GM19455 (cell line): ENCODE measurements around the gene TEAD2.
"Not testable (repeated sequence)": the region's sequence is repeated elsewhere in the genome, so short reads cannot be mapped to it uniquely, and the experiment has no call there.

Source experiments
- ATAC-seq: cut with Tn5 transposase; IDR thresholded peaks from one replicate; pipeline ENCODE4 v1.9.1; 2021; ENCODE audit not compliant: unreplicated experiment

The TEAD2 gene

DNA sequence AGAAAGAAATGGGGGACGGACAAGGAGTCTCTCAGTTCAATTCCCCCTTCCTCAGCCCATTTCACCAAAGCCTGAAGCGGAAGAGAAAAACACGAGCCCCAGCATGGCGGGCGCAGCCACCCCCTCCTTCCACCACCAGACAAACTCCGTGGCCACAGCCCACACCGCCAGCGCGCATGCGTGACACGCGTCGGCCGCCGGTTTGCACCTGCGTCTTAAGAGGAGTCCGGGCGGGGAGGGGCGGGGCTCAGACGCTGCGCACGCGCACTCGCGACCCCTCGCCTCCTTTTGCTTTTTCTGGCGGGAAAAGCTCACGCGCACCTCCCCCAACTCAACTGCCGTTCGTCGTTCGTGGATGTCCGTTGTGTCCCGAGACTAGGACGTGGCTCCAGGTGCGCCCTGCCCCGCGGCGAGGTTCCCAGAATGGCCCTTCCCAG is 25.7 kb upstream of the TEAD2 start, which contains the start of gene KASH5:
KASH5 (plus strand) TSS at position 314 of the 437 bp plus-strand sequence. CDS start 2,635 bp downstream, outside the sequence.
- ATAC-seq: no peak

DNA sequence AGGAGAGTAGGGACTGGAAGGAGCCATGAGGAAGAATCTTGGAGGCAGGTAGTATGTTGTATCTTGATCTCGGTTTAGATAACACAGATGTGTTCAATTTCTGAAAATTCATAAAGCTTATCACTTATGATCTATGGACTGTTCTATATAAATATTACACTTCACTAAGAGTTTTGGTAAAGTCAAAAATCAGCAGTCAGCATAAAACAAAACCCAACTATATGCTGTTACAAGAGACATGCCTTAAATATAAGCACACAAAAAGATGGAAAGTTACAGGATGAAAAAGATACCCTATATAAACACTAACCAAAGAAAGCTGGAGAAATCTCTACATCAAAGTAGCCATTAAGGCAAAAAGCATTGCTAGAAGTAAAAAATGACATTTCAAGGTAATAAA is 21.4 kb upstream of the TEAD2 start:
- no peak for ATAC-seq

DNA sequence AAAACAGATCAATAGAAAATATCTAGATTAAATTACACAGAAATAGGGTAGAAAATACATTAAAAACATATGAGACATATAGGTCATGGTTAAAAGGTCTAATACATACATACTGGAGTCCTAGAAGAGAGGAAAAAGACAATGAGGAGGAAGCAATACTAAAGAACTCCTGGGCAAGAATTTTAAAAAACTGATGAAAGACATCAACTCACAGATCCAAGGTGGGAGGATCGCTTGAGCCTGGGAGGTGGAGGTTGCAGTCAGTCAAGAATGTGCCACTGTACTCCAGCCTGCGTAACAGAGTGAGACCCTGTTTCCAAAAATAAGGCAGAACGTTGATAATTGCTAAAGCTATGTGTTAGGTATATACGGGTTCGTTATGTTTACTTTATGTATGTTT is 20.4 kb upstream of the TEAD2 start:
- no peak for ATAC-seq

DNA sequence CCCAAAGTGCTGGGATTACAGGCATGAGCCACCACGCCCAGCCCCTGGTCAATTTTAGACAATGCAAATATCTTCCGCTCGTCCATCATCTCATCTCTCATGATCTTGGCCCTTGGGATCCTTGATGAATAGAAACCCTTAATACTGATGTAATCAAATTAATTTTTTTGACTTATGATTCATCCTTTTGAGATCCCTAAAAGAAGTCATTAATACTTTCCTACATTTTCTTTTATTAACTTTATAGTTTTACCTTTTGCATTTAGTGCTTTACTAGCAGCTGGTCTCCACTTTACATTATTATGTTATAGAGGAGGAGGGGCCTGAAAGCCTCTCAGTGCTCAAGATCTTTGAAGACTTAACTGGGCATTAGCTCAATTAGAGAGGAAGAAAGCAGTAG is 18.2 kb upstream of the TEAD2 start:
- no peak for ATAC-seq

DNA sequence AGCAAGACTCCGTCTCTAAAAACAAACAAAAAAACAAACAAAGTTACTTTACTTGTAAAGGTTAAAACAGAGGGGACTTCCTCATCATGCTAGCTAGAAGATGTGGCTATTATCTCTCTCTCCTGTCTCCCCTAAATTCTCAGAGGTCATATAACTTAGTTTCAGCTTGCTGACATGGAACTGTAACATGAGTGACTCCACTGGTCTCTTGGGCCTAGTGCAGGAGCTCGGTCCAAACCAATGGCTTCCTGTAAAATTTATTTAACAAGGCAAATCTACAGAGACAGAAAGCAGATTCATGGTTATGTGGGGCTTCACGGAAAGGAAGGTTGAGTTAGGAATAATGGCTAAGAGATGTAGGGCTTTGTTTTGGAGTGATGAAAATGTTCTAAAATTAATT is 16.3 kb upstream of the TEAD2 start:
- ATAC-seq: no peak

DNA sequence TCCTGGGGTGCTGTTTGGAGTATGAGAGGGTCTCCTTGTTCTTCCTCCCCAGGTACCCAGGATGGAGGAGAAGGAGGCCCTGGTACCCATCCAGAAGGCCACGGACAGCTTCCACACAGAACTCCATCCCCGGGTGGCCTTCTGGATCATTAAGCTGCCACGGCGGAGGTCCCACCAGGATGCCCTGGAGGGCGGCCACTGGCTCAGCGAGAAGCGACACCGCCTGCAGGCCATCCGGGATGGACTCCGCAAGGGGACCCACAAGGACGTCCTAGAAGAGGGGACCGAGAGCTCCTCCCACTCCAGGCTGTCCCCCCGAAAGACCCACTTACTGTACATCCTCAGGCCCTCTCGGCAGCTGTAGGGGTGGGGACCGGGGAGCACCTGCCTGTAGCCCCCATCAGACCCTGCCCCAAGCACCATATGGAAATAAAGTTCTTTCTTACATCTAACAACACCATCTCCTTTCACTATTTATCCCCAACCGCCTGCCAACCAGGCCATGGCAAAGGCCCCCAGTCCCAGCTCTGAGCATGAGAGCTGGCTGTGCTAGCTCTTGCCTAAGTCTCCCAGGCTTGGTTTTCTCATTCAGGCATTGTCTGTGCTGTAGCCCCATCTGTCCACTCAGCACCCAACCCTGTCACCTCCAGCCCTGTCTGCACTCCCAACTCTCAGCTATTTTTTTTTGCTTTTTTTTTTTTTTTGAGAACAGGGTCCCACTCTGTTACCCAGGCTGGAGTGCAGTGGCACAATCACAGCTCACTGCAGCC is 12.6 kb upstream of the TEAD2 start:
- ATAC-seq: no peak

DNA sequence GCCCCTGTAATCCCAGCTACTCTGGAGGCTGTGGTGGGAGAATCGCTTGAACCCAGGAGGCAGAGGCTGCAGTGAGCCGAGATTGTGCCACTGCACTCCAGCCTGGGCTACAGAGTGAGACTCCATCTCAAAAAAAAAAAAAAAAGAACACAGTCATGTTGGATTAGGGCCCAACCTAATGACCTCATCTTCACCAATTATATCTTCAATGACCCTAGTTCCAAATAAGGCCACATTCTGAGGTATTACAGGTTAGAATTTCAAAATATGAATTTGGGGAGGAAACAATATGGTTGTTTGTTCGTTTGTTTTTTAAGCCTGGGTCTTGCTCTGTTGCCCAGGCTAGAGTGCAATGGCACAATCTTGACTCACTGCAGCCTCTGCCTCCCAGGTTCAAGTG is 11.0 kb upstream of the TEAD2 start:
- ATAC-seq: not testable (repeated sequence)

DNA sequence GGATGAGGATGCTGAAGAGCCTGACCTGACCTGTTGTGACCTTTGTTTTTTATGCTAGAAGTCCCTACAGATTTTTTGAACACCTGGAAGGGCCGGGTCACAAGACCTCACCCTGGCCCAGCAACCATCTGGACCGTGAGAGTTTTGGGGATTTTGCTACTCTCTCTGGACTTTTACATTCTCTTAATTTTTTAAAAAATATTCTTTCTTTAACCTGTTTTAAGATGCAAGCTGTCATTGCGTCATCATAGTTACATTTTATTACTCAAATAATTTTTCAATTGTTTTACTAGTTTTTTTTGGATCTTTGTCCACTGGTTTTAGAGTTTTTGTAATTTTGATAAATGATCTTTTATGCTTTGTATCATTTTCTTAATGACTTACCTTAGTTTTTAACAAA is 9.0 kb upstream of the TEAD2 start:
- no peak for ATAC-seq

DNA sequence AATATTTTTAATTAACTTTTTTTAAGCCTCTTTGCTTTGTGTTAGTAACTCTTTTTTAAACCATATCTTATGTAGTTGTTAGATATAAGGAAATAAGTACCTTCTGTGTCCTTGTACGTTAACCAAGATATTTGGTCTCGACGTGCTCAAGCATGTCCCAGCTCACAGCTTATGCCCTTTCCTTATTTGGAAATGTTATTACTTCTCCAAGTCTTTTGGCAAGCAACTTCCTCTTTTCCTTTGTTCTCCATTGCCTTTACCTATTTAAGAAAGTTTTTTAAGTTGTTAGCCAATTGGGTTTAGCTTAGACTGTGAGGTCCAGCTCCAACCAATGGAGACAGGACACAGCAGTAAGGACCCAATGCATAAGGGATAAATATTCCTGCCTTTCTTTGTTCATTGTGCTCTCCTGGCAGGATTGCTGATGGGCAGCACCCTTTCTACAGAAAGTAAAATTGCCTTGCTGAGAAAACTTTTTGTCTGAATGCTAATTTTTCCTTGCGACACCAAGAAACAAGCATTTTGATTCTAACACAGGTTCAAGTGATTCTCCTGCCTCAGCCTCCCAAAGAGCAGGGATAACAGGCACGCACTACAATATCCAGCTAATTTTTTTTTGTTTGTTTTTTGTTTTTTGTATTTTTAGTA is 6.6 kb upstream of the TEAD2 start:
- ATAC-seq: no peak

DNA sequence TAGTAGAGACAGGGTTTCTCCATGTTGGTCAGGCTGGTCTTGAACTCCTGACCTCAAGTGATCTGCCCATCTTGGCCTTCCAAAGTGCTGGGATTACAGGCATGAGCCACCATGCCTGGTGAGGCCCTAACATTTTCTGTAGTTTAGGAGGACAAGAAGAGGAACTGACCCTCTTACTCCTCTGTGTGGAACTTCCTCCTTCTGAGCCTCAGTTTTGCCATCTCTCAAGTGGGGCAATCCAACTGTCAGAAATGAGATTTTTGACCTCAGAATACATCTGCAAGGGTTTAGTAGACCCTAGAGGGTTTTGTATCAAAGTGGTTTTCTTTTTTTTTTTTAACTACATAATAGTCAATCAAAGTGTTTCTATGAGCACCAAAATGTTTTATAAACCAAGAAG is 3.9 kb upstream of the TEAD2 start:
- ATAC-seq: no peak

DNA sequence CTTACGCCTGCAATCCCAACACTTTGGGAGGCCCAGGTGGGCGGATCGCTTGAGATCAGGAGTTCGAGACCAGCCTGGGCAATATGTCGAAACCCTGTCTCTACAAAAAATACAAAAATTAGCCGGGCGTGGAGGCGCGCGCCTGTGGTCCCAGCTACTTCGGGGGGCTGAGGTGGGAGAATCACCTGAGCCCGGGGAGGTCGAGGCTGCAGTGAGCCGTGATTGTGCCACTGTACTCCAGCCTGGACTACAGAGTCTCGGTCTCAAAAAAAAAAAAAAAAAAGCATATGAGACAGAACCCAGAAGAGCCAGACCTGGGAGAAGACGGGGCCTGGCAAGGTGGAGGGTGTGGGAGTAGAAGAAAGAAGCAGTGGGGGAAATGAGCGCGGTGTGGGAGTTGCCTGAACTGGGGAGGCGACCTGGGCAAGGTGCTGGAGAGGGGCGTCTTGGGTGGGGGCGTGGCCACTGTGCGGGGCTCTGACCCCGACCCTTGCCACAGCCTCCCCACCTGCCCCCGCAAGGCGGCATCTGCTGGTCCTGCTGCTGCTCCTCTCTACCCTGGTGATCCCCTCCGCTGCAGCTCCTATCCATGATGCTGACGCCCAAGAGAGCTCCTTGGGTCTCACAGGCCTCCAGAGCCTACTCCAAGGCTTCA is 2.0 kb upstream of the TEAD2 start:
- no peak for ATAC-seq

DNA sequence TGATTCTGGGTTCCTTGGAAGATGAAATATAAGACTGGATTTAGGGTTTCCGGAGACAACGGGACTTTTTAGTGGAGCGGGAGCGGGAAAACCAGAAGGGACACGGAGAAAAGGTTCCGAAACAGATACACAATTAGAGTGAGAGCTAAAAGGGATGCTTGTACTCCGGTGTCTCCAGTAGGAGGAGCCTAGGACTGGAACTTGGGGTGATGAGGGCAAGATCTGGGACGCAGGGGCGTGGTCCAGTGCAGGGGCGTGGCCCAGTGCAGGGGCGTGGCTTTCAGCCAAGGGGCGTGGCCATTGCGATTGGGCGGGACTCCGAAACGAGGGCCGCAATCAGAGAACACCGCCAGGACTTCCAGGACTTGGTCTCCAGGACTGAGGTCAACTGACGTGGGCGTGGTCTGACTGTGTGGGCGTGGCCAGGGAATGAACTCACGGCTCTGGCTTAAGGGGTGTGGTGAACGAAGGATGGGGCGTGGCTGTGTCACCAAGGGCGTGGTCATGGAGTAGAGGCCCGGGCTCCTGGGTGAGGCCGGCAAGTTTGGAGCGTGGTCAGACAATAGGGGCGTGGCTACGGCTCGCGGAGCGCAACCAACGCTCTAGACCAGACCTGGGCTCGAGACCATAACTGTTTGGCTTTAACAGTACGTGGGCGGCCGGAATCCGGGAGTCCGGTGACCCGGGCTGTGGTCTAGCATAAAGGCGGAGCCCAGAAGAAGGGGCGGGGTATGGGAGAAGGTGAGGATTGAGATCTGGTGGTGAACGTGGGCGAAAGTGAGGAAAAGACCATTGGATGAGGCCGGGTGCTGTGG is 1.3 kb upstream of the TEAD2 start, which contains the start of gene DKKL1:
DKKL1 (plus strand) TSS at position 610 of the 815 bp plus-strand sequence; CDS start at position 732, 122 bp downstream.
- no peak for ATAC-seq

DNA sequence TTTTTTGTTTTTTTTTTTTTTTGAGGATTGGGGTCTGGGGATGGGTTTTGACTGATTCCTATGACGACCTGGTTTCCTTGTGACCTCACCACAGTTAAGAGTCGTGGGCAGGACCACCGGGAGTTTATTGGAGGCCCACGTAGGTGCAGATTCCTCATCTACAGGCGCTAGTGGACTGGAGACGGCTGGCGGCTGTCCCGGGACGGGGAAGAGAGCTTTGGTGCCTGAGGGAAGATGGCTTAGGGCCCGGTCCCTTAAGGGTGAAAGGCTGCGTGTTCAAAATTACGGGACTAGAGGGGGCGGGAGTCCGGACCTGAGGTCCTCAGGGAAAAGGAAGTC is 682 bp upstream of the TEAD2 start:
- ATAC-seq: no peak

DNA sequence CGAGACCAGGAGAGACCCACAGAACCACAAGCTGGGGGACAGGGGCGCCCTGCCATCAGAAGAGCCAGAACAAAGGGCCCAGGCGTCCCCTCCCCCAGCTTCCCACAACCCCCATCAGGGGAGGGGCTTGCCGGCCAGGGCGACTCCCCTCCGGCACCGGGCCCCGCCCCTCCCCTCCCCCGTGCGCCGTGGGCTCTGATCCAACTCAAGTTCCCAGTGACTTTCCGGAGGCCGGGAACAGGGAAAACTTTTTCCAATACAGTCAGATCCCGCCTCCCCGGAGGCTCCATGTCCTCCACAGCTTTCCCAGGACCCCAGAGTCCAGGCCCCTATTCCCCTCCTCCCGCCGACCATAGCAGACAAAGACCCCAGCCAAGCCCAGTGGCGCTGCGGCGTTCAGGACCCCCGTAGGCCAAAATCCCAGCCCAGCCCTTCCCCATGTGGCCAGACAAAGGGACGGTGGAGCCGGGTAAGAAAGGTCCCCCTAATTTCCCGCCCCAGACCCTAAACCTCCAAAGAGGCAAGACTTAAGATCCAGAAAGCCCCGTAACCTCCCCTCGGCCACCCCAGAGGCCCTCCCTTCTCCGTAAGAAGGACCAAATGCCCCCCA is 673 bp downstream of the TEAD2 start:
- ATAC-seq: no peak

DNA sequence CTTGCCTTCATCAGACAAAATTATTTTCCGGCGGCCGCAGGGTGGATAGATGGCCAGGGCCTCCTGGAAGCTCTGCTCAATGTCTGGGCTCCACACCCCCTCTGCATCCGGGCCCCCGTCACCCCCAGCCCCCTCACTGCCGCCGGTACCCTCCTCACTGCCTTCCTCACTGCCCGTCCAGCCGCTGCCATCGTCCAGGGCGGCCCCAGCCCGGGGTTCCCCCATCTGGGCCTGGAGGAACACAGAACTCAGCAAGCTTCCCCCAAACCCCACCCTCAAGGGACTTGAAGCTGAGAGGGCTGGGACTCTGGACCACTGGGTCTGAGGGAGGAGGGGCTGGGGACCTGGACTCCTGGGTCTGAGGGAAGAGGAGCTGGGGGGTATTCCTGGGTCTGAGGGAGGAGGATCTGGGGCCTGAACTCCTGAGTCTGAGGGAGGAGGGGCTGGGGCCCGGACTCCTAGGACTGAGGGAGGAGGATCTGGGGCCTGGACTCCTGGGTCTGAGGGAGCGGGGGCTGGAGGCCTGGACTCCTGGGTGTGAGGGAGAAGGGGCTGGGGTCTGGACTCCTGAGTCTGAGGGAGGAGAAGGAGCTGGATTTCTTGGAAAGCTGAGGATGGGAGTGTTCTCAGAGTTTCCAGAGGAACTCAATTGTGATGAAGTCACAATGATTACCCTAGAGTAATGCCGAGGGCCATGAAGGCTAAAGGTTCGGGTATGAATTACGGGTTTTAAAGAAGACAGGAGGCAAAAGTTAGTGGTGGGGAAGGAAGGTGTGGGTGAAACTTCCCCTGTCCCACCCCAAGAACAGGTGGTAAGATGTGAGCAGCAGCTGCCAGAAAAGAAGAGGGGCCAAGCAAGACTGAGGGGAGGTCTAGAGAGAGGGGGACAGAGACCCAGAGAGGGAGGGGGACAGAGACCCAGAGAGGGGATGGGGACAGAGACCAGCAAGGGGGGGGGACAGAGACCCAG is 2.1 kb downstream of the TEAD2 start:
- ATAC-seq: no peak

DNA sequence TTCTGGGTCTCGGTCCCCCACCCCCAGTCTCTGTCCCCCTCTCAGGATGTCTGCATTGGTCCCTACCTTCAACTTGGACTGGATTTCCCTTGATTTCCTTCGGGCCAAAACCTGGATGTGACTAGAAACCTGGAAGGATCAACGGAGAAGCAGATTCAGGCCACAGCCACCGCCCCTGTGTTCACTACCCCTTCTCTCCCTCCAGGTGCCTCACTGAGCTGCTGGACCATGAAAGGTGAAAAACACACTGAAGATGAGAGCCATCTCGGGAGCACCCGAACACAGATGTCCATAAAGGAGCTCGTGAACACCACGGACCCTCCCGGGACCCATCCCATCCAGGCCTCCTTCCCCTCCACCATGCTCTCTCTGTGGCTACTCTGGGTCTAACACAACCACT is 5.0 kb downstream of the TEAD2 start:
- ATAC-seq: no peak

DNA sequence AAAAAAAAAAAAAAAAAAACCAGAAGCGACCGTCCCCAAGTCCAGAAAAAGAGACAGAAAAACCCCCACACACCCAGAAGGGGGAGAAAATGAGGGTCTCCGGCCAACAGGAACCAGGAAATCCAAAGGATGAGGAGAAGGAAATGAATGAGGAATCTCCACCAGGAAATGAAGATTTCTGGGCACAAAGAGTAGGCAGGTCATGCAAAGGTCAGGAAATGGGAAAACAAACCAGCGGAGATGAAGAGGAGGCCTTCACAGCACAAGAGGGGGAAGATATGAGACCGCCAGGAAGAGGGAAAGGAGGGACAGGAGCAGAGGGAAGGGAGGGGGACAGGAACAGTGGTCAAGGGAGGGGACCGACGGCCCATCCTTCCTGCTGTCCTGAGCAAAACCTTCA is 5.8 kb downstream of the TEAD2 start:
- no peak for ATAC-seq

DNA sequence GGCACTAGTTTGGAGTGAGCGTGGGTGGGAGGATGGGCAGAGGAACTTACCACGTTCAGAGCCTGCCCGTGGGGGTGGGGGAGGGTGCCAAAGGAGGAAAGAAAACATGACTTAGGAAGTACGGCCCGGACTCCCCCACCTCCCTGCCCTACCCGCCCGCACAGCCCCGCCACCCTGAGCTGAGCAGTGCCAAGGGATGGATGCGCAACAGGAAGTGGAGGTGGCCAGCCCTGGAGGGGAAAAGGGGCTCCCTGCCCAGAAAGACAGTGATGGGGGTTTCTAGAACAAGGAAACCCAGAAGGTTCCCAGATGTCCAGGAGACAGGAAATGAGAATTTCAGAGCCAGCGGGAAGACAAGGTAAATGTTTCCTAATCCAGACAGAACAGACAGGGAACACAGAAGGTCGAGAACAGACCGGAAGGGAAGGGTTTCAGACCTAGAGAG is 6.3 kb downstream of the TEAD2 start:
- no peak for ATAC-seq

DNA sequence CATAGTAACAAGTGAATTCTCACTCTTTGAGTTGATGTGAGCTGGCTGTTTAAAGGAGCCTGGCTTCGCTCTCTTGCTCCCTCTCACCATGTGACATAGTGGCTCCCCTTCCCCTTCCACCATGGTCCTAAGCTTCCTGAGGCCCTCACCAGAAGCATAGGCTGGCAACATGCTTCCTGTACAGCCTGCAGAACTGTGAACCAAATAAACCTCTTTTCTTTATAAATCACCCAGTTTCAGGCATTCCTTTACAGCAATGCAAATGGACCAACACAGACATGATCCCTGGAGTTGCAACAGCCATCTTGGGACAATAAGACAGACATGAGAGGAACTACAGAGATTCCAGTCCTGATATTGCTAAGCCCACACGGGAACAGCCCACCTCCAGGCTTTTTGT is 12.6 kb downstream of the TEAD2 start:
- ATAC-seq: no peak
